ENCODE results near the gene ATXN1.
"Not testable (repeated sequence)": the region's sequence is repeated elsewhere in the genome, so short reads cannot be mapped to it uniquely, and the experiment has no call there.

The ATXN1 gene

GRCh38 chr6:16615215-16615614 is 146.0 kb downstream of the ATXN1 start:
- not testable (repeated sequence) for H3K27me3 ChIP-seq (ENCODE audit: control insufficient read depth in 1 of 2, insufficient read depth in 1 of 2, low read length in 2 of 2); H3K4ac ChIP-seq (ENCODE audit: low read depth in 1 of 2, low read length in 2 of 2); H3K9ac ChIP-seq (ENCODE audit: low read length); H3K4me1 ChIP-seq (ENCODE audit: control insufficient read depth, insufficient read depth, low read depth, low read length); H3K79me1 ChIP-seq (replicated peaks; ENCODE audit: low read length, poor library complexity, severe bottlenecking); H2BK5ac ChIP-seq (ENCODE audit: low read depth, low read length, poor library complexity, severe bottlenecking); H3K18ac ChIP-seq (ENCODE audit: low read depth in 1 of 2, low read length in 2 of 2); H3K14ac ChIP-seq (ENCODE audit: low read length in 2 of 2); H3K4me2 ChIP-seq (ENCODE audit: low read length, poor library complexity, severe bottlenecking); DNase-seq; H2BK120ac ChIP-seq (ENCODE audit: low read depth, low read length); H2AK5ac ChIP-seq (ENCODE audit: low read length, severe bottlenecking); H2AFZ ChIP-seq (ENCODE audit: low read depth, low read length); H3K4me3 ChIP-seq (ENCODE audit: insufficient read depth in 1 of 2, low read depth in 1 of 2, low read length in 2 of 2); H3K27ac ChIP-seq (ENCODE audit: low read length, poor library complexity, severe bottlenecking); H3K36me3 ChIP-seq (ENCODE audit: control insufficient read depth in 1 of 2, insufficient read depth in 2 of 2, low read depth in 1 of 2, low read length in 2 of 2); H2BK12ac ChIP-seq (ENCODE audit: low read length in 2 of 2); H2BK15ac ChIP-seq (ENCODE audit: low read depth, poor library complexity, severe bottlenecking); H3K9me3 ChIP-seq (ENCODE audit: control insufficient read depth, low read length); H4K8ac ChIP-seq (ENCODE audit: low read length); H3K23ac ChIP-seq (ENCODE audit: low read length in 2 of 2); H4K91ac ChIP-seq (ENCODE audit: low read length)
- 83% methylated on average over 1 of the region's 6 CpGs for WGBS

DNA sequence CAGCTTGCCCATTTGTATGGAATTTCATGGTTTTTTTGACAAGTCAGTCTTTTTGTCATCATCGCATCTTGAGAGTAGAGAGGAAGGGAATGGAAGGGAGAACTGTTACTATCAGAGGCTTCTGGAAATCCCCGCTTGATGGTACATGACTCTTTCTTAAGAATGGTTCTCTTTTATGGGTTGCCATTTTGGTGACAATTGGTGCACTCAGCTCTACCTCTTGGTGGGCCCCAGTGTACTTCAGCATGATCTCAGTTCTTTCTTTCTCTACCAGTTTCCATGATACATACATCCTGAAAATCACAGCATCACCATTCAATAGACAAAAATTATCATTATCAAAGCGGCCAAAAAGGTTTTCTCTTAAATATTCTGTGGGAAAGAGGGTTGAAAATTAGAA is 147.1 kb downstream of the ATXN1 start:
- not testable (repeated sequence) for H3K36me3 ChIP-seq (ENCODE audit: control insufficient read depth in 1 of 2, insufficient read depth in 2 of 2, low read depth in 1 of 2, low read length in 2 of 2); H3K4me1 ChIP-seq (ENCODE audit: control insufficient read depth, insufficient read depth, low read depth, low read length); H2BK12ac ChIP-seq (ENCODE audit: low read length in 2 of 2); H3K79me1 ChIP-seq (replicated peaks; ENCODE audit: low read length, poor library complexity, severe bottlenecking); H2AK5ac ChIP-seq (ENCODE audit: low read length, severe bottlenecking); H3K23ac ChIP-seq (ENCODE audit: low read length in 2 of 2); H2BK5ac ChIP-seq (ENCODE audit: low read depth, low read length, poor library complexity, severe bottlenecking); H3K9me3 ChIP-seq (ENCODE audit: control insufficient read depth, low read length); H3K14ac ChIP-seq (ENCODE audit: low read length in 2 of 2); DNase-seq; H3K4ac ChIP-seq (ENCODE audit: low read depth in 1 of 2, low read length in 2 of 2); H3K4me3 ChIP-seq (ENCODE audit: insufficient read depth in 1 of 2, low read depth in 1 of 2, low read length in 2 of 2); H3K18ac ChIP-seq (ENCODE audit: low read depth in 1 of 2, low read length in 2 of 2); H2BK15ac ChIP-seq (ENCODE audit: low read depth, poor library complexity, severe bottlenecking); H2AFZ ChIP-seq (ENCODE audit: low read depth, low read length); H4K8ac ChIP-seq (ENCODE audit: low read length); H3K9ac ChIP-seq (ENCODE audit: low read length); H3K4me2 ChIP-seq (ENCODE audit: low read length, poor library complexity, severe bottlenecking); H2BK120ac ChIP-seq (ENCODE audit: low read depth, low read length); H3K27me3 ChIP-seq (ENCODE audit: control insufficient read depth in 1 of 2, insufficient read depth in 1 of 2, low read length in 2 of 2); H4K91ac ChIP-seq (ENCODE audit: low read length); H3K27ac ChIP-seq (ENCODE audit: low read length, poor library complexity, severe bottlenecking)
- 100% methylated on average over 1 of the region's 3 CpGs for WGBS

- 100% methylated on average over 2 of the region's 2 CpGs for WGBS
- not testable (repeated sequence) for H2BK15ac ChIP-seq (ENCODE audit: low read depth, poor library complexity, severe bottlenecking); H2BK12ac ChIP-seq (ENCODE audit: low read length in 2 of 2)
These were observed 147.8 kb downstream of the ATXN1 start for GRCh38 chr6:16613504-16613903.

DNA sequence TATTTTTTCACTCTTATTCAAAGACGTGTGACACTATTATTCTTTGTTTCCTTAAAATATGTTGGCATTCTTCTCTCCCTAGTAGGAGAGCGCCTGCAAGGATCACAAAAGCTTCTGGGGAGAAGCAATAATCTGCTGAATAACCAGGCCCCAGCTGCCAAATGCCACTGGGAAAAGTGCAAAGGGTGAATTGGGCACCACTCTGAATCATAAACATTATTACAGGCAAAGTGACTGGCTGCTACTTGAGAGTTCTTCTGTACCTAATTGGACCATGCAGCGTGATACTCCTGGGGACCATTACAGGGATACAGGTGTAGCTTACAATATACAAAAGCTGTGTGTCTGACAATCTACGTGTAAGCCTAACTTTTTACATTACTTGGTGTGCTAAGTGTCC is 152.8 kb downstream of the ATXN1 start:
- Histone ChIP-seq H3K4me3 (ENCODE audit: insufficient read depth in 1 of 2, low read depth in 1 of 2, low read length in 2 of 2) (no peak overlapping the region), H2BK120ac (ENCODE audit: low read depth, low read length) (no peak overlapping the region), H3K4me2 (ENCODE audit: low read length, poor library complexity, severe bottlenecking) (no peak overlapping the region), H3K14ac (ENCODE audit: low read length in 2 of 2) (no peak overlapping the region), H4K8ac (ENCODE audit: low read length) (no peak overlapping the region), H3K27me3 (ENCODE audit: control insufficient read depth in 1 of 2, insufficient read depth in 1 of 2, low read length in 2 of 2) (no peaks in the 10 kb centered on the region), H2BK5ac (ENCODE audit: low read depth, low read length, poor library complexity, severe bottlenecking) (no peak overlapping the region), H3K4me1 (ENCODE audit: control insufficient read depth, insufficient read depth, low read depth, low read length) (no peaks in the 10 kb centered on the region), H2BK15ac (ENCODE audit: low read depth, poor library complexity, severe bottlenecking) (no peak overlapping the region), H2AK5ac (ENCODE audit: low read length, severe bottlenecking) (no peak overlapping the region), H3K9me3 (ENCODE audit: control insufficient read depth, low read length) (no peaks in the 10 kb centered on the region), H3K36me3 (ENCODE audit: control insufficient read depth in 1 of 2, insufficient read depth in 2 of 2, low read depth in 1 of 2, low read length in 2 of 2) (peaks cover 4 to 16% of the 10 kb centered on the region in 2 experiments), H3K4ac (ENCODE audit: low read depth in 1 of 2, low read length in 2 of 2) (no peak overlapping the region), H2AFZ (ENCODE audit: low read depth, low read length) (no peak overlapping the region), H3K9ac (ENCODE audit: low read length) (no peak overlapping the region), H3K23ac (ENCODE audit: low read length in 2 of 2) (no peak overlapping the region), H4K91ac (ENCODE audit: low read length) (no peak overlapping the region), H3K79me1 (replicated peaks; ENCODE audit: low read length, poor library complexity, severe bottlenecking) (peaks cover 4% of the 10 kb centered on the region), H3K18ac (ENCODE audit: low read depth in 1 of 2, low read length in 2 of 2) (no peak overlapping the region), H3K27ac (ENCODE audit: low read length, poor library complexity, severe bottlenecking) (no peak overlapping the region), H2BK12ac (ENCODE audit: low read length in 2 of 2) (no peak overlapping the region)
- WGBS: 100% methylated on average over 2 of the region's 4 CpGs
- DNase-seq: no peak

More at GRCh38 chr6:16613504-16613903, 147.8 kb downstream of the ATXN1 start:
- H2BK120ac ChIP-seq (ENCODE audit: low read depth, low read length); H3K27me3 ChIP-seq (ENCODE audit: control insufficient read depth in 1 of 2, insufficient read depth in 1 of 2, low read length in 2 of 2); H2BK5ac ChIP-seq (ENCODE audit: low read depth, low read length, poor library complexity, severe bottlenecking); H3K23ac ChIP-seq (ENCODE audit: low read length in 2 of 2); H2AFZ ChIP-seq (ENCODE audit: low read depth, low read length); H3K4me1 ChIP-seq (ENCODE audit: control insufficient read depth, insufficient read depth, low read depth, low read length); H3K4ac ChIP-seq (ENCODE audit: low read depth in 1 of 2, low read length in 2 of 2); H3K79me1 ChIP-seq (replicated peaks; ENCODE audit: low read length, poor library complexity, severe bottlenecking); H2AK5ac ChIP-seq (ENCODE audit: low read length, severe bottlenecking); H4K8ac ChIP-seq (ENCODE audit: low read length); H3K18ac ChIP-seq (ENCODE audit: low read depth in 1 of 2, low read length in 2 of 2); H3K4me3 ChIP-seq (ENCODE audit: insufficient read depth in 1 of 2, low read depth in 1 of 2, low read length in 2 of 2); H3K9ac ChIP-seq (ENCODE audit: low read length); H3K4me2 ChIP-seq (ENCODE audit: low read length, poor library complexity, severe bottlenecking); H3K27ac ChIP-seq (ENCODE audit: low read length, poor library complexity, severe bottlenecking); H3K14ac ChIP-seq (ENCODE audit: low read length in 2 of 2); DNase-seq; H4K91ac ChIP-seq (ENCODE audit: low read length); H3K9me3 ChIP-seq (ENCODE audit: control insufficient read depth, low read length); H3K36me3 ChIP-seq (ENCODE audit: control insufficient read depth in 1 of 2, insufficient read depth in 2 of 2, low read depth in 1 of 2, low read length in 2 of 2): not testable (repeated sequence)
